Activated CD4-positive, CD25-positive, alpha-beta regulatory T cell treated with anti-CD3 and anti-CD28 coated beads, Interleukin-2, amount 50 U/mL, for 24 hours (primary cell): ENCODE results near the gene PRKCE.

Source experiments
- ATAC-seq, 2 donors: fragments of 150-1000 bp; cut with Tn5 transposase; one replicate each; pipeline ENCODE4 v1.10.0; 2021; ENCODE audit warnings: mild to moderate bottlenecking in 1 of 2, moderate library complexity in 1 of 2

Gene PRKCE

DNA sequence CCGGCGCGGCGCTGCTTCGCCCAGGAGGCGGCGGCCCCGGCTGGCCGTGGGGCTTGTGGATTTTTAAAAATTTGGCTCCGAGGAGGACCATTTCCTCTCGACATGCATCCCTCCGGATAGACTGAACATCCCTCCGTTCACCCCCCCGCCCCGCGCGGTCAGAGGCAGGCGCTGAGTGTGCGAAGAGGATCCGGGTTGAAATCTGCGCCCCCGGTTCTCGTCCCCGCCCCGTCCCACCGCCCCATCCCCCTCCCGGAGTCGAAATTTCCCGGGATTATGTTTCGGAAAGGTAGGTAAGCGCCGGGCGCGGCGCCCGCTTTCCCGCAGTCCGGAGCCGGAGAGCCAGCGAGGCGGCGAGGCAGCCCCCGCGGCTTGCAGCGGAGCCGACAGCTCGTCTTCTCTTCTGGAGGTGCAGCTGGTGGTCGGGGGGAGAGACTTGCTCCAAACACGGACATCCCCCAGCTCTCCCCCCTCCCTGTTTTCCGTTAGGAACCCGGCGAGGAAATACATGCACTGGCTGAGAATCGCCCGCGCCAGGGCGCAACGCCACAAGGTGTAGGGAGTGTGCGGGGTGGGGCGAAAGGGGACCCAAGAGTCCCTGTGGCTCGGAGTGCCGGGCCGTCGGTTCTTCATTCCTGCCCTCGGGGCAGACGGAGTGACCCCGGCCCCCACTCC, at the start of gene PRKCE:
TSS of gene PRKCE (plus strand) at position 261 of the 675 bp plus-strand sequence.
- ATAC-seq = peak; percentile 21 to 36

DNA sequence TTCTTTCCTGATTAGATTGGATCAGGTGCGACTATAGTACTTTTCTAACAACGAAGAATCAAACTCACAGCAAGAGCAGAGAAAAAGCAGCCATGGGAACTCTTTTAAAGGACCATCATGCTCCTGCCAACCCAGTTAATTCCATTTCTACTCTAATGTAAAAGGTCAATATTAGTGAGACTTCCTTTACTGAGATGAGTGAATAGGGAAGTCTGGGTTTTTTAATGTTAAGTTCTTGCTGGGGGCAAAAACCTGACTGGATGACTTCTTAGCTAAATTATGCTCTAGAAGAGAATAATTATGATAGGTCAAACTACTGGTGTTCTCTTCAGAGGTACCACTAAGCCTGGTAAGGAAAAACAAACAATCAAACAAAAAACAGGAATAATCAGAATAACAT, 48.9 kb upstream of the PRKCE start:
- no peak for ATAC-seq

DNA sequence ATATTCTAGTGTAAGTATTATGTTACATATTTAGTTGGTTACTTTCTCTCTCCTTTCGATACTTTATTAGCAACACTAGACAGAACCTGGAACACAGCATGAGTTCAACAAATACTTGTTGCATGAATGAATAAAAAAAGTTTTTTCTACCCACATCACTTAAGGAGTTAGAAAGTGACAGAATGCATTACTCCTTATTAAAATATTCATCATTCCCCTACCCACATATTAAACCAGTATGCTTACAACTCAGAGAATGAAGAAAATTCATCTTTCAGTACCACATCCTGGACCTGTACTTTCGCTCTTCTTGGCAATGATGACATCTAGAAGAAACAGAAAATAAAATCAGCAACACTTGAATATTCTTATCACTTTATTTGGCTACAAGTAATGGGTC, 46.4 kb upstream of the PRKCE start:
- ATAC-seq = no peak

DNA sequence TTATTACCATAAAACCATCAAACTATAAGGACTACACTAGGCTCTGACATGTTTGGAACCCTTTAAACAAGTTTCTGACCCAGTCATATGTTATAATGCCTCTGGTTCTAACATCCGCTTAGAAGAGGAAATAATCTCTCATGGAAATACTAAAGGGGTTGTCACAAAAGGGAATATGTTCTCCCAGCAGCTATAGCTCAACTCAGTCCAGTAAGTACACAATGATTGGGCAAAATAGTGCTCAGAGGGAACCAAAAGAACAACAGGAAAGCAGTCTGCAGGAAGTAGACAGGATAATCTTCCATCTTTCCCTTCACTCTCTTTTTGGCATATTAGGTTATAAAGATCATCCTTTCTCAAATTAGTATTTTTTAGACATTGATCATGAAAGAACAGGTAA, 44.7 kb upstream of the PRKCE start:
- no peak for ATAC-seq

DNA sequence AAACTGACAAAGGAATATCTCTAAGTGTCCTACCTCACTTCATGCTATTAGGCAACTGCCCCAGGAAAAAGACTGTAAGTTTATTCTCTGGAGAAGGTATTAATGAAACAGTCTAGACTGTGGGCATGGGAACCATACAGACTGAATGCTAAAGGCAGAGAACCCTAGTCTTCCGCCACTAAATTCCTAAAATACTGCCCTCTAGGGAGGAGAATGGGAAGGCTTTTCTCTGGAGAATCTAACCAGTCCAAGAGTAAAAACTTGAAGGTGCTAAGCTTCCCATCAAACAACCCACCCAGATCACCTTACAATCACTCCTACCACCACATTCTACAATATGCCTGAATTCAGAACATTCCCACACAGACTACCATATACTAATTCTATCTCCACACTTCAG, 43.8 kb upstream of the PRKCE start:
- ATAC-seq = no peak

DNA sequence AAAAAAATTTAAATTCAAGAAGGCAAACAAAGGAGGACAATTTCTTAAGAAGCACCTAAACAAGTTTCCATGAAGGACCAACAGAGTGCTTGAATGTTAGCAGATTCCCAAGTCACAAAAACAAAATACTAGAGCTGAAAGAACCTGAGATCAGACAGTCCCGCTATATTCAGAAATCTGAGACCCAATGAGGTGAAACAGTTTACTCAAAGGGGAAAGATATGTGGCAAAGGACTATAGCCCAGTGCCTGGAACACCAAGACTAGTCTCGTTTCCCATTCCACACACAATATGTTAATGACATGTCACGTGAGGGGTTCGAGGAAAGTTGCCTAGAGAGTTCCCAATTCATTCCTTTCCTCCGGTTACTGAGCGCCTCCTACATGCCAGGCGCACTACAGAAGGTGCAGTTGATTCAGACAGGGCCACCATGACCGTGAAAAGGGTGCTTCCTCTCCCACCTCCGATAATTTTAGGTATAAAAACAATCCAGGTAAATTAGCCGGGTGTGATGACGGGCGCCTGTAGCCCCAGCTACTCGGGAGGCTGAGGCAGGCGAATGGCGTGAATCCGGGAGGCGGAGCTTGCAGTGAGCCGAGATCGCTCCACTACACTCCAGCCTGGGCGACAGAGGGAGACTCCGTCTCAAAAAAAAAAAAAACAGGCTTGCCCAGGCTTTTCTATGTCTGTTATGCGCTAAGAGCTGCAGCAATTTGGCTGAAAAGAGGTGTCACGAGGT, 41.0 kb upstream of the PRKCE start:
- peak; percentile 59 to 61 for ATAC-seq

DNA sequence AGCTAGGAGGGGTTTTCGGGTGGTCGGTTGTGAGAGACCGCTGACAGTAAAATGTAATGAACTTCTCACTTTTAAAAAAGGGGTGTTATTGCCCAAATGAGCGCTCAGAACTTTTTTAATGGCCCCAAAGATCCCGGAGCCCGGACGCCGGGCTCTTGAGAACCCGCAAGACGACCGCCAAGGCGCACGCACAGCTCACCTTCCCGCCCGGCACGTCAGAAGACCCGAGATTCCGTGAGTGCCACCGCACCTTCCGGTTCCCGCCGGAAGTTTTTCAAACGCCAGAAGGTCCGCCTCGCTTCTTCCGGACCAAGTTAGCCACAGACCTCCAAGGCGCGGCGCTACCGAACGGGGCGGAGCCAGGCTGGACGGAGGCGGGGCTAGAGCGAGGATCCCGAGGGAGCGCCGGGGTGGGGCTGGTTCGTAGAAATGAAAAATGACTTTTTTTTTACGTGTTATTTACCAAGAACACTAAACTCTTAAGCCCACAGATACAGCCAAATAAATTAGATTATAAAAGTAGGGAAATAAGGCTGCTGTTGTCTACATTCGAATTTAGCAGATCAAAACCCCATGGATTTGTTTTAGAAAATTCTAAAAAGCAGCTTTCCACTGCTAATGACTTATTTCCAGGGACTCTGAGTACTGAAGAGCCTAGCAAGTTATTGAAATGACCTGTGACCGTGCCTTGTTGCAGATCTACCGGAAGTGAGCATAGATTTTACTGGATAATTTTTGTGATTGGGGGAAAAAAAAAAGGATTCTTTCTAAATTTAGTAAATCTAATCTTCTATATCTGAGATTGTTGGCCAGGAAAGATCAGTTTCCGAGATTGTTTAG, 40.2 kb upstream of the PRKCE start, which contains the start of gene SRBD1:
TSS of gene SRBD1 (minus strand) at position 248 of the 840 bp plus-strand sequence. CDS start 5,826 bp downstream, outside the sequence.
- peak; percentile 95 to 96 for ATAC-seq

DNA sequence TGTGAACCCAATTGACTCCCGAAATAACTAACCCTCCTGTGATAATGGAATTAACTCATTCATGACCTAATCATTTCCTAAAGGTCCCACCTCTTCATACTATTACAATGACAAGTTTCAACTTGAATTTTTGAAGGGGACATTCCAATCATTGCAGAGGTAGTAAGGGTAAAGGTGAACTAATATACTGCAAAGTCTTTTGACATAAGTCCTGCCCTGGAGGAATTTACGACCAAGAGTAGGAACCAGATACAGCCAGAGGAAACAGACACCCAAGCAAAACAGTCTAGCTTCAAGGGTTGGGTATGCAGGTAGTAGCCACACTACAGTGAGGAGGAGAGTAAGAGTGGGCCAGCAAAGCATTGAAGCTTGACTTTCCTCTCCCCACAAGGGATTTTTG, 39.2 kb upstream of the PRKCE start:
- ATAC-seq = no peak

DNA sequence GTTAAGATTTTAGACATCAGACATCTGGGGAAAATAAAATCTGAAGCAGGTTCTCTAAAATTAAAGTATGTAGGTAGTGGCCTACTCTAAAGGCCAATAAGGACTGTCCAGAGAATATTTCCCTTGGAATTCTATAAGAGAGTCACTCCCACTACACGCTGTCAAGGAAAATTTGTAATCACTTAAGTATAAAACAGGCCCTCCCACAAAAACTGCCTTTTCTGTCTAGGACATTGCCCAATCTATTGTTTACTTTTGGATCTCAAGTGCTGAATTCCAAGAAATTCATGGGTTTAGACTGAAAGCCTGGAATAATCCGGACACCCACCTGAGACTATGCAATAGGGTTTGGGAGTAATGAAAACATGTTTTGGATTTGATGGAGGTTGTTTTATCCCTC, 38.7 kb upstream of the PRKCE start:
- no peak for ATAC-seq

DNA sequence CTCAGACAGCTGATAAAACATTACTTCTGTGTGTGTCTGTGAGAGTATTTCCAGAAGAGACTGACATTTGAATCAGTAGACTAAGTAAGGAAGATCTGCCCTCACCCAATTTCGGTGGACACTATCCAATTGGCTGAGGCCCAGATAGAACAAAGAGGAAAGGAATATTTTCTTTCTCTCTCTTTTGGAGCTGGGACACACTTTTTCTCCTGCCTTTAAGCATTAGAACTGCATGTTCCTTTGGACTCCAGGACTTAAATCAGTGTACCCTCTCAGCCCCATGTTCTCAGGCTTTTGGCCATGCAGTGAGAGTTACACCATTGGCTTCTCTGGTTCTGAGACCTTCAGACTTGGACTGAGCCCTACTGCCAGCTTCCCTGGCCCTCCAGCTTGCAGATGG, 37.1 kb upstream of the PRKCE start:
- no peak for ATAC-seq

DNA sequence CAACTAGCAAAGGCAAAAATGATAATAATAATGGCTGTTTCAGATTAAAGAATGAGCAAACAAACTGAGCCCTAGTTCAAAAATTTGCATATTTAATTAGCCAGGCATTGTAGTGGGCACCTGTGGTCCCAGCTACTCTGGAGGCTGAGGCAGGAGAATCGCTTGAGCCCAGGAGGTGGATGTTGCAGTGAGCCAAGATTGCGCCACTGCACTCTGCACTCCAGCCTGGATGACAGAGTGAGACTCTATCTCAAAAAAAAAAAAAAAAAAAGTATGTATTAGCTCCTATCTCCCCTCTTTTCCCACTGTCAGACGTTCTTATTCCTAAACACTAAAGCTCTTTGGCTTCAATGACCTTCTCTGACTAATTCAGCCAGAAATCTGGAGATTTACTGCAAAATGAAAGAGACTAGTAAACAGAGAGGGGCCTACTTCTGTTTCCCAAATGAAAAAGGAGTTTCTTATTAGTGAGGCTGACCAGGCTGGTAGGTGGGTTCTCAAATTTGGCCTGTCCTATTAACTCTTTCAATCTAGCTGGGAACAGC, 36.5 kb upstream of the PRKCE start:
- ATAC-seq = no peak

DNA sequence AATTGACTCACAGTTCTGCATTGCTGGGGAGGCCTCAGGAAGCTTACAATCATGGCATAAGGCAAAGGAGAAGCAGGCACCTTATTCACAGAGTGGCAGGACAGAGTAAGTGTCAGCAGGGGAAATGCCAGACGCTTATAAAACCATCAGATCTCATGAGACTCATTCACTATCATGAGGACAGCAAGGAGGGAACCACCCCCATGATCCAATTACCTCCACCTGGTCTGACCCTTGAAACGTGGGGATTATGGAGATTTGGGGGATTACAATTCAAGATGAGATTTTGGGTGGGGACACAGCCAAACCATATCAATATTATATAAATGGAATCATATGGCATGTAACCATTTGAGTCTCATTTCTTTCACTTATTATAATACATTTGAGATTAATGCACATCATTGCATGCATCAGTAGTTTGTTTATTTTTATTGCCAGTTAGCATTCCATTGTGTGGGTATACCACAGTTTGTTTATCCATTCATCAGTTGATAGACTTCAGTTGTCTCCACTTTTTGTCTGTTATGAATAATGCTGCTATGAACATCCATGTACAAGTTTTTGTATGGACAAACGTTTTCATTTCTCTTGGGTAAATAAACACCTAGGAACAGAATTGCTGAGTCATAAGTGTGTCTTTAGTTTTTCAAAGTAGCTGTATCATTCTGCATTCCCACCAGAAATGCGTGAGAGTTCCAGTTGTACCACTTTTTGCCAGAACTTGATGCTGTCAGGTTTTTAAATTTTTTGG, 34.6 kb upstream of the PRKCE start:
- ATAC-seq = no peak

DNA sequence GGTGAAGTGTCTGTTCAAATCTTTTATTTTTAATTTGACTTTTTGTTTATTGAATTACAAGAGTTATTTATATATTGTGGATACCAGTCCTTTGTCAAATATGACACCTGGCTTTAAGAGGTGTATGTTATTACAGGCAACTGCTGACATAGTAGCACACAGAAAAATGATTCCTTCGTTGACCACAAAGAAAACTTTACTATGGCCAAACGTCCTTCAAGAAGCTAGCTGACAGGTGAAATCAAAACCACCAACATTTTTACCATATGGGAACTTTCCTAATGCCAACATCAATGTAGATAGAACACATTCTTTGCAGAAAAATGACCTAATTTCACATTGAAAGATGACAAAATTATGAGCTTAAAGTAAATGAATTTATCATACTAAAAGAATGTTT, 34.0 kb upstream of the PRKCE start:
- ATAC-seq = no peak

DNA sequence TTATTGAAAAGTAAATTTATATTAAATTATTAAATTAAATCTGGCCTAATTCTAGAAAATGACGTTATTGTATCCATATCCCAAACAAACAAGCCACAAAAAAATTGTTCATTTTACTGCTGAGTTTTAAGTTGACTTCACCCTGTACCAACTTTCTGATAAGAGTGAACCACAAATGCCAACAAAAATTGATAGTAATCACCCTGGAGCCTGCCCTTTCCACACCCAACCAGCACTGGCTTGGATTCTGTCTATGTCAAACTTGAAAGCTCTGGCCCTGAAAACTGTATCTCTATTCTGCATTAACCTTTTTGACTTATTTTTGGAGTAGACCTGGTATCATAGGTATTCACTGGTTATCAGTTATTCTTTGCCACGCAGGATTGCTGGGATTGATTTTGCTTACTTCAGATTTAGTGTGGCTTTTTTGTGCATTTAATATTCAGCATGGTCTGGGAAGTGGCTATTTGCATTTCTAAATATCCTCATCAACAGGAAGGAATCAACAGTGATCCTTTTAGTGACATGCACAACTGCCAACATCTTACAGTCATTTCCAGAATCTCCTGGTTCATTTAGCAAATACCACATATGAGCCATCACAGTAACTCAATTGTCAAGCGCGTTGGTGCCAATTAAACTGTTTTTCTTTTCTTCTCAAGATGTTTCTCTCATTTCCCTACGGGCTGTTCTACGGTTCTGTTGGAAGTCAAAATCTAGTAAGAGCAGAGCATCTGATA, 29.0 kb upstream of the PRKCE start:
- ATAC-seq = no peak

DNA sequence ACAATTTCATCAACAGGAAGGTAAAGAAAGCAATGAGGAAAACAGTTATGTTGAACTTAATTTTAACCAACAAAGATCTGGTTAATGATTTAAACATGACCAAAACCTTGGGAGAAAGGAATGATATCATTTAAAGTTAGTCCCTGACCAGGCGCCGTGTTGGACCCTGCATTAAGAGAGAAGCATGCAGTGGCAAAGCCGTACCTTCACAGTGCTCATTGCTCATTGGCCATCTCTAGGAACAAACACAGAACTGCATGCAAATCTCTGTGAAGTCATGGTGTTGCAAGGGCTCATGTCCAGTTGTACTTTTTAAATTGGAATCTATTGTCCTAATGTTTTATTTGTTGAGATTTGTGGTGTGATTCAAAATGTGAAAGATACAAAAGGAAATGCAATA, 28.4 kb upstream of the PRKCE start:
- no peak for ATAC-seq

DNA sequence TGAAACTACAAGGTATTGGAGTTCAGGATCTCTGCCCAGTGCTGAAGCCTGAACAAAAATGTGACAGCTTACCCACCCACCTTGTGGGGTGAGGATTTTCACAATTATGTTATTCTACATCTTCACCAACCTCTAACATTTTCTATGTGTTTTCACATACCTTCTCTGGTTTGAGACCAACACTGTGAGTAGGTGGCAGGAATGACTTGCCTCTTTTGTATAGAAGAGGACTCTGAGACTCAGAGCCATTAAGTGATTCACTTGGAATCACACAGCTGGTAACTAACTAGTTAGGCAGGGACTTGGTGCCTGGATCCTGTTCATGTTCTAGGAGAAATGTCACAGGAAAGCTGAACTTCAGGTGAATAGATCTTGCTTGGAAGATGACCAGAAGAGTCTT, 25.7 kb upstream of the PRKCE start:
- ATAC-seq = no peak

DNA sequence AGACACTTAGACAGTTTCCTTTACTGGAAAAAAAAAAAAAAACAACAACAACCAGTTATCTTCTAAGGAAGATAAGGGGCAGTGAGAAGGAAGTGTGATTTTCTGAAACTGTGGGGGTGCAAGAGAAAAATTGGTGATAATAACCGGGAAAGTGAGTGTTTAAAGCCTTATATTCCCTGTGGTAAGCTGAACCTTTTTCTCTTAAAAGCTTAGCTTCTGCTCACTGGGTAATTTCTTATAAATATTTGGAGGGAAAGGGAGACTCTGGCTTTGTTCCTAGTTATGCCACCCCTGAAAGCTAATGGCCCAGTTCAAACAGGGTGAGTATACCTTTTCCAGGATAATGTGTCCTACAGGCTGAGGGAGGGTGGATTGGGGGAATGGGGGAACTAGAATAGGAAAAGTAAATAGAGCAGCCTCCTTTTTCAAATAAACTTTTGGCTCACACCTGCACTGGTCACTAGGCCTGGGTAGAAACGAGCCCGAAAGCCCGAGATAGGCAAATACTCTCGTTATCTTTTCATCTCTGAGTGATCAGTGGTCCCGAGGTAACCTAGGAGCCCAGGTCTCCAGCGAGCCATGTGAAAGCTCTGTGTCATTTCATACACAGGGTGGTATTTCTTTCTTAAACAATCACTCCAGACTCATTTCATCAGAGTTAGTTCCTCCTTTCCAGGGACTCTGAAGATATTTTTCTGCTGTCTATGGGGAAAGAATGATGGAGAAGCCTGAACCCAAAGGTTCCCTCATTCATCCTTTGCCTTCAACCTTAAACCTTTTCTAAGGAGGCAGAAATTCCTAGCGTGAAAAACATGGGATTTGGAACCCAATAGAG, 24.9 kb upstream of the PRKCE start:
- no peak for ATAC-seq

DNA sequence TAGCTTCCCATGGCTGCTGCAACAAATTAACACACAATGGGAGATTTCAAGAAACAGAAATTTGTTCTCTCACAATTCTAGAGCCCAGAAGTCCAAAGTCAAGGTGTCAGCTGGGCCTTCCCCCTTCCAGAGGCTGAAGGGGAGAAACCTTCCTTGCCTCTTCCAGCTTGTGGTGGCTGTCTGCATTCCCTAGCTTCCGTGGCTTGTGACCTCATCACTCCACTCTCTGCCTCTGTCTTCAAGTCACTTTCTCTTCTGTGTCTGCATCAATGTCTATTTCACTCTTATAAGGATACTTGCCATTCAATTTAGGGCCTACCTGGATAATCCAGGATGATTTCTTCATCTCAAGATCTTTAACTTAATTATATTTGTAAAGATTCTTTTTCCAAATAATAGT, 23.6 kb upstream of the PRKCE start:
- no peak for ATAC-seq

DNA sequence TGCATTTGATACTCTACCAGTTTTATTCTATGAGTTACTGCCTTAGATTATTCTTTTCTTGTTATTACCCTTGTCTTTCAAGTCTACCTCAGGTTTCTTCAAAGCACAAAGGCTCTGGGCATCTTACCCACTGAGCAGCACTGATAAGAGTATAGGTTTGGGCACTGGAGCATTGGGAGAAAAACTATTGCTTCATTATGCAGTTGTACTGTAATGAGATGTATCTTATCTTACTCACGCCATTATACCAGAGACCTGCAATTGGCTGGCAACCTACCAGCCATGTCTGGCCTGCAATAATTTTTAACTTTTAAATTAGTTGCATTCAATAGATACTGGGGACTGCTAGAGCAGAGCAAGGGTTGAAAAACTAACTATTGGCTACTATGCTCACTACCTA, 21.5 kb upstream of the PRKCE start:
- no peak for ATAC-seq

DNA sequence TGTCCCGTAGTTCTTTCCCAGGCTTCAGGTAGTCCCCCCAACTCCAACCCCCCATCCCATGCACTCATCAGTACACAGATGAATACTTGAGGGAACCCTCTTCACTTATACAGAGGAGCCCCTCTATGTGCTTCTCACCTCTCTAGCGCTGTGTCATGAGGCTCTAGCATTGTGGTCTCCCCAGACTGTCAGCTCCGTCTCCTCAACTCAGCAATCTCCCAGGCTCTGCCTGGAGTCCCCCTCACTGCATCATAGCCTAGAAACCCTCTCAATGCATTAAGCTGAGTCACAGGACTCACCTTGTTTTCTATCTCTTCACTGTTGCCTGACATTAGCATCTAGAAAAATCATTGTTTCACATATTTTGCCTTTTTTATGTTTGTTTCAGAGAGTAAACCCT, 20.2 kb upstream of the PRKCE start:
- no peak for ATAC-seq

DNA sequence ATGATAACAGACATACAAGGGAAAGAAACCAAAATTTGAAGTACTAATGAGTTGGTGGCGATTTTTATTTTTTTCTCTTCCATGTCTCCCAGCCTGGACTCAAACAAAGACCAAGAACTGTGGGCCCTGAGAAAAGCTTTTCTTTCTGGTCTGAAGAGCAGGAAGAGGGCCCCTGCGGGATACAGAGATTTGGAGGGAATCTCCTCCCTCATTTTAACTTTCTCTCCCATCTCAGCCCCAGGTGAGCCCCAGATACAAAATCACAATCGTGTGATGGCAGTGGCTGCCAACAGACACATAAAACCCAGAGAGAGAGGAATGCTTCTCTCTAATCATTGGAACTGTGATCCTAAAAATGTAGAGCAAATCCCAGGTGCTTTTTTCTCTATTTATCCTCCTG, 19.5 kb upstream of the PRKCE start:
- ATAC-seq = no peak
